T-cell (primary cell): Measurements from ENCODE around the gene TOMM22. TPM values are rescaled to one million over a fixed set of nuclear protein-coding genes. Genes with fewer than 3 reads are reported as not detected.

Source experiments
- ATAC-seq, 4 experiments: fragments of 200-7000 bp in 3 of 4; fragments of 150-1000 bp in 1 of 4; cut with Tn5 transposase; replicated peaks in 1 of 4; 1 replicate in 3 of 4; 2 replicates in 1 of 4; pipeline ENCODE4 v1.10.0; 2021; ENCODE audit warnings: moderate library complexity in 3 of 4, mild to moderate bottlenecking in 2 of 4, moderate number of reproducible peaks in 1 of 4
- CTCF ChIA-PET, 2 donors: fragments of 300-600 bp; sonication (Branson Sonifier 250); formaldehyde crosslinking; loops; one replicate each; lab custom pipeline; 2022; ENCODE audit warnings: antibody characterized with exemption in 2 of 2; lab: Charles Lee
- POLR2A ChIA-PET, 2 donors: fragments of 300-600 bp; sonication (Branson Sonifier 250); formaldehyde crosslinking; loops; one replicate each; lab custom pipeline; 2022; ENCODE audit warnings: antibody characterized with exemption in 2 of 2; lab: Charles Lee
- DNase-seq, 35 experiments: peaks; one replicate each; pipeline versions ENCODE4 v3.0.0 to v3.0.0-alpha.2; 2013 to 2023
- H3K27ac ChIP-seq: one replicate; pipeline ENCODE4 v1.5.1; 2013; ENCODE audit warnings: low read length
- H3K27me3 ChIP-seq, 2 experiments: replicated peaks in 1 of 2; 1 replicate in 1 of 2; 2 replicates in 1 of 2; pipeline versions ENCODE4 v1.6.1 to v1.7.0; 2013; ENCODE audit warnings: low read length in 1 of 2, mixed read lengths in 1 of 2; ENCODE audit not compliant: control insufficient read depth in 2 of 2, insufficient read depth in 2 of 2; ENCODE audit errors: extremely low read depth in 1 of 2
- H3K36me3 ChIP-seq, 2 donors: 1 replicate in 1 of 2; 2 replicates in 1 of 2; pipeline versions ENCODE4 v1.6.1 to v1.7.0; 2013; ENCODE audit warnings: low read length in 1 of 2; ENCODE audit not compliant: control insufficient read depth in 2 of 2, insufficient read depth in 1 of 2; ENCODE audit errors: extremely low read depth in 1 of 2
- H3K4me1 ChIP-seq, 2 experiments: 1 replicate in 1 of 2; 2 replicates in 1 of 2; pipeline versions ENCODE4 v1.6.1 to v1.7.0; 2013; ENCODE audit warnings: low read length in 2 of 2, mixed read lengths in 1 of 2; ENCODE audit not compliant: insufficient read depth in 2 of 2, control insufficient read depth in 1 of 2; ENCODE audit errors: extremely low read depth in 1 of 2
- H3K4me3 ChIP-seq, 2 donors: 1 replicate in 1 of 2; 2 replicates in 1 of 2; pipeline versions ENCODE4 v1.5.1 to v1.7.0; 2013; ENCODE audit warnings: mild to moderate bottlenecking in 2 of 2, low read length in 1 of 2, moderate library complexity in 1 of 2; ENCODE audit not compliant: control insufficient read depth in 1 of 2; ENCODE audit errors: extremely low read depth in 1 of 2
- H3K9me3 ChIP-seq: 2 replicates; pipeline ENCODE4 v1.7.0; 2013
- H3K27ac Mint-ChIP-seq, 2 donors: one replicate each; pipeline ENCODE4 v1.8.0; 2020 to 2021; ENCODE audit warnings: mild to moderate bottlenecking in 2 of 2, mixed read lengths in 2 of 2
- H3K27me3 Mint-ChIP-seq, 2 donors: one replicate each; pipeline ENCODE4 v1.8.0; 2021 to 2022; ENCODE audit warnings: mixed read lengths in 2 of 2
- H3K36me3 Mint-ChIP-seq: one replicate; pipeline ENCODE4 v1.8.0; 2021; ENCODE audit warnings: mixed read lengths
- H3K4me1 Mint-ChIP-seq, 3 donors: one replicate each; pipeline ENCODE4 v1.8.0; 2020 to 2022; ENCODE audit warnings: mixed read lengths in 3 of 3, mild to moderate bottlenecking in 1 of 3
- H3K4me3 Mint-ChIP-seq, 3 donors: one replicate each; pipeline ENCODE4 v1.8.0; 2020 to 2022; ENCODE audit warnings: mild to moderate bottlenecking in 3 of 3, mixed read lengths in 3 of 3, moderate library complexity in 3 of 3
- H3K9me3 Mint-ChIP-seq, 3 donors: one replicate each; pipeline ENCODE4 v1.8.0; 2020 to 2022; ENCODE audit warnings: mixed read lengths in 3 of 3
- WGBS: methylation state at CpG from one replicate; pipeline ENCODE4 v1.1.5; 2013; ENCODE audit warnings: missing lambda C conversion rate; ENCODE audit not compliant: insufficient coverage; 5-methylcytosine and 5-hydroxymethylcytosine counted together
- total RNA-seq, 35 experiments: library from RNA in 6 of 35; stranded (reverse) in 6 of 35; fragments of 120-200 nt in 1 of 35; gene quantifications; one replicate each; pipeline versions ENCODE4 v1.2.1 to v1.2.4 and lab custom pipeline; 2013 to 2026

The TOMM22 gene
- total RNA-seq, 5 donors from 2014 or later (not counting 1 experiment from before 2014, with no cell fraction given), result 52.4 to 58.1 (median 53.3) TPM

DNA sequence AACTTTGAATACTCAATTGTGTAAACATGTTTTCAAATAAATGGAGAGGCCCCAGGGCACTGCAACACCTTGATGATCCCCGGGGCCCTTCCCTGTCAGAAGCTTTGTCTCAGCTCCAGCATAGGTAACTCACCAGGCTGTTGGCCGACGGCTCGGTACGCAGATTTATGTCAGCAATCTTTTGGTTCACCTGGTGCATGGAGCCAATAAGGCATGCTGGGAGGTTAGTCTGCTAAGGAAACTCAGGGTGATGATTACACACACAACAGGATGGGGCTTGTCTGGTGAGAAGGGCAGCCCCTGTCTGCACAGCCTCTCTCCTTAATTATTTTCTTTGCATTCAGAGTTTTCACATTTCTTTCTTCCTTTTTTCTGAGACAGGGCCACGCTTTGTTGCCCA lies 36.3 kb upstream of the TOMM22 start:
- POLR2A ChIA-PET, result no interaction called here
- Histone ChIP-seq H3K4me1 (no peaks in the 10 kb centered on the region), H3K27ac (no peak overlapping the region), H3K4me3 (no peak overlapping the region), H3K27me3 (peaks cover 0 to 6% of the 10 kb centered on the region in 2 experiments), H3K9me3 (no peaks in the 10 kb centered on the region), H3K36me3 (no peaks in the 10 kb centered on the region)
- Mint-ChIP-seq H3K9me3 (no peaks in the 10 kb centered on the region), H3K36me3 (no peaks in the 10 kb centered on the region), H3K4me1 (no peaks in the 10 kb centered on the region), H3K27ac (no peak overlapping the region), H3K4me3 (no peak overlapping the region), H3K27me3 (peaks cover 13 to 14% of the 10 kb centered on the region in 2 donors)
- no peak for ATAC-seq
- 90% methylated on average over 6 of the region's 6 CpGs for WGBS
- no peak for DNase-seq
- CTCF ChIA-PET, result no interaction called here

- Histone ChIP-seq H3K27me3 (peaks cover 0 to 6% of the 10 kb centered on the region in 2 experiments), H3K4me1 (no peaks in the 10 kb centered on the region), H3K27ac (no peak overlapping the region), H3K9me3 (no peaks in the 10 kb centered on the region), H3K4me3 (no peak overlapping the region), H3K36me3 (no peaks in the 10 kb centered on the region)
- CTCF ChIA-PET, result no interaction called here
- H3K9me3 Mint-ChIP-seq, result no peaks in the 10 kb centered on the region
- POLR2A ChIA-PET, result interaction anchor here in 1 of 2 donors (0.6 kb wide), 1 partner anchor 27 kb away, joined by 4 read pairs; no protein-coding TSS in a partner anchor
- no peaks in the 10 kb centered on the region for H3K36me3 Mint-ChIP-seq
- DNase-seq (no peak), ATAC-seq (no peak)
- WGBS, result 80% methylated on average over 1 of the region's 5 CpGs
- H3K4me3 Mint-ChIP-seq, result no peak overlapping the region
- H3K4me1 Mint-ChIP-seq, result peaks cover 0 to 5% (median 1%) of the 10 kb centered on the region in 3 donors
- H3K27me3 Mint-ChIP-seq, result peaks cover 3 to 4% of the 10 kb centered on the region in 2 donors
- H3K27ac Mint-ChIP-seq, result no peak overlapping the region
Measured at GRCh38 chr22:38649841-38650522, 31.8 kb upstream of the TOMM22 start.

- peak overlapping the region in 1 of 2 donors; percentile 22 for H3K27ac Mint-ChIP-seq
- DNase-seq, result no peak
- peaks cover 8 to 16% (median 12%) of the 10 kb centered on the region in 3 donors for H3K4me1 Mint-ChIP-seq
- H3K27me3 Mint-ChIP-seq, result peaks cover under 1 to 2% of the 10 kb centered on the region in 2 donors
- CTCF ChIA-PET, result no interaction called here
- H3K36me3 Mint-ChIP-seq, result no peaks in the 10 kb centered on the region
- H3K9me3 Mint-ChIP-seq, result no peaks in the 10 kb centered on the region
- H3K36me3 ChIP-seq, result no peaks in the 10 kb centered on the region
- H3K27ac ChIP-seq, result no peak overlapping the region
- ATAC-seq, result no peak
- no peak overlapping the region for H3K4me3 Mint-ChIP-seq
- H3K9me3 ChIP-seq, result no peaks in the 10 kb centered on the region
- H3K27me3 ChIP-seq, result no peaks in the 10 kb centered on the region
- peaks cover 0 to 14% of the 10 kb centered on the region in 2 experiments for H3K4me1 ChIP-seq
- H3K4me3 ChIP-seq, result no peak overlapping the region
- POLR2A ChIA-PET, result no interaction called here
Measured at GRCh38 chr22:38652859-38653258, 28.9 kb upstream of the TOMM22 start.

DNA sequence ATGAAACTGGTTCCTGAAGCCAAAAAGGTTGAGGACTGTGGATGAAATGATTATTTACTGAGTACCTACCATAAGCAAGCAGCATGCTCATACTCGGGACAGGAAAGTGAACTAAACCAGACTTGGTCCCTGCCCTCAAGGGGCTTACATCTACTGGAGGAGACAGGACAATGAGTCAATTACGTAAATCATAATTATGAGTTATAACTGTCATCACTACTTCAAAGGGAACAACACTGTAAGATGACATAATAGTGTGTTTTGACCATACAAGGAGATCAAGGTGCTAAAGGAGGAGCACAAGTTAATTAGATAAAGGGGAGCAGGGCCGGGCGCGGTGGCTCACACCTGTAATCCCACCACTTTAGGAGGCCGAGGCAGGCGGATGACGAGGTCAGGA lies 28.0 kb upstream of the TOMM22 start:
- ATAC-seq (no peak), DNase-seq (no peak)
- ChIA-PET POLR2A (interaction anchor here in 1 of 2 donors (0.9 kb wide), 1 partner anchor 167 kb away, joined by 3 read pairs; no protein-coding TSS in a partner anchor), CTCF (no interaction called here)
- Mint-ChIP-seq H3K4me1 (peaks cover 12 to 22% (median 13%) of the 10 kb centered on the region in 3 donors), H3K27ac (no peak overlapping the region), H3K9me3 (no peaks in the 10 kb centered on the region), H3K36me3 (no peaks in the 10 kb centered on the region), H3K27me3 (no peaks in the 10 kb centered on the region), H3K4me3 (no peak overlapping the region)
- WGBS, result no CpG with 5 or more reads among the region's 8 CpGs
- Histone ChIP-seq H3K27me3 (no peaks in the 10 kb centered on the region), H3K36me3 (no peaks in the 10 kb centered on the region), H3K27ac (no peak overlapping the region), H3K4me1 (peaks cover 0 to 14% of the 10 kb centered on the region in 2 experiments), H3K9me3 (no peaks in the 10 kb centered on the region), H3K4me3 (no peak overlapping the region)

- Mint-ChIP-seq H3K36me3 (no peaks in the 10 kb centered on the region), H3K27ac (peak overlapping the region; percentile 97 to 98), H3K4me3 (peak overlapping the region; percentile 92 to 94 (median 92)), H3K27me3 (no peaks in the 10 kb centered on the region), H3K9me3 (no peaks in the 10 kb centered on the region), H3K4me1 (peaks cover 12 to 22% (median 14%) of the 10 kb centered on the region in 3 donors)
- Histone ChIP-seq H3K36me3 (no peaks in the 10 kb centered on the region), H3K4me3 (peak overlapping the region; percentile 93 to 94), H3K27ac (peak overlapping the region; percentile 93), H3K27me3 (no peaks in the 10 kb centered on the region), H3K9me3 (no peaks in the 10 kb centered on the region), H3K4me1 (peaks cover 0 to 14% of the 10 kb centered on the region in 2 experiments)
- CTCF ChIA-PET, result interaction anchor here in 1 of 2 donors (0.8 kb wide), 1 partner anchor 388 kb away, joined by 3 read pairs; no protein-coding TSS in a partner anchor
- ATAC-seq, result no peak
- POLR2A ChIA-PET, result no interaction called here
- 14% methylated on average over 15 of the region's 22 CpGs for WGBS
- peak in 3 of 35 experiments; percentile 2 to 25 (median 3) for DNase-seq
Measured at GRCh38 chr22:38655519-38656255, 26.1 kb upstream of the TOMM22 start.

DNA sequence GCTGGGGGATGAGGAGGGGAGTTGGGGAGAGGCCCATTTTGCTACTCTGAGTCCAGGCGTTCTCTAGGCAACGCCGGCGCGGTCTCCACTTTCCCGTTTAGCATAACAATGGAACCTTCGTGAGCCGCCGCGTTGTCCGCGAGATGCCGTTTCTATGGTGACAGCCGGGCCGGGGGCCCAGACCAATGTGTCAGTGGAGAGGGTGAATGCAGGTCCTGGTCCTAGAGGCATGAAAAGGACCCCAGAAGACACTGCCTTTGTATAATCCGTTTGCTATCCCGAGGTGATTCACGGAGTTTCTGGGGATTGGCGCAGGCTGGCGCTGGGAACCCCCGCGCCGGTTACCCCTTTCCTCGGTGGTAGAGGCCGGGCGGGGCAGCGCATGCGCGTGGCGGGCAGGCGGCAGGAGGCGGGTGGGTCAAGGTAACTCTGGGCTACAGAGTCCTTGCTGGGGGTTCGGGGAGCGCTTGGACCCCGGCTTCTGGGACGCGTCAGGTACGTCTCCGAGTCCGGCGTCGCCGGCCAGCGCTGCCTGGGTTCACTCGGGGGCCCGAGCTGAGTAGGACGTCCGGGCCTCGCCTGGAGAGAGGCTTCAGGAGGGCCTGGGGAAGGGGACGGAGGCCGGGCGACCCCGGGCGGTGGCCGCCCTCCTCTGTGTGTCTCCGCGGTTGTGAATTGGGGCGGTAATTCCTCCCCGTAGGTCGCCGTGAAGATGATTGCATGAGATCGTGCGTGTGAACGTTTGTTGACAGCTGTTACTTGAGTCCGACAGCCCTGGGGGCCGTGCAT lies 25.3 kb upstream of the TOMM22 start, which contains the start of the genes CBY1 and FAM227A:
Gene CBY1, plus strand, starts transcription at position 383 of the 789 bp plus-strand sequence. CDS start 11,417 bp downstream, outside the sequence.
Gene FAM227A, minus strand, starts transcription at position 137 of the 789 bp plus-strand sequence. CDS start 6,224 bp downstream, outside the sequence.
- peak within 1 kb of the TSS; percentile 92 to 94 (median 92) for H3K4me3 Mint-ChIP-seq
- ChIA-PET CTCF (interaction anchor here in 1 of 2 donors (0.5 kb wide), 1 partner anchor 17 kb away, joined by 3 read pairs; no protein-coding TSS in a partner anchor), POLR2A (no interaction called here)
- Histone ChIP-seq H3K36me3 (no peaks in the 10 kb centered on the region), H3K4me3 (peak within 1 kb of the TSS; percentile 93 to 94), H3K27ac (peak within 1 kb of the TSS; percentile 93), H3K9me3 (no peaks in the 10 kb centered on the region), H3K27me3 (no peaks in the 10 kb centered on the region), H3K4me1 (peaks cover 0 to 14% of the 10 kb centered on the region in 2 experiments)
- H3K27ac Mint-ChIP-seq, result peak within 1 kb of the TSS; percentile 97 to 98
- H3K9me3 Mint-ChIP-seq, result no peaks in the 10 kb centered on the region
- DNase-seq (peak; percentile 49 to 90 (median 78)), ATAC-seq (peak; percentile 86 to 88 (median 88))
- H3K4me1 Mint-ChIP-seq, result peaks cover 12 to 22% (median 14%) of the 10 kb centered on the region in 3 donors
- no peaks in the 10 kb centered on the region for H3K27me3 Mint-ChIP-seq
- H3K36me3 Mint-ChIP-seq, result no peaks in the 10 kb centered on the region
- under 1% methylated on average over 59 of the region's 66 CpGs for WGBS
